Stimulated activated CD4-positive, alpha-beta T cell treated with anti-CD3 and anti-CD28 coated beads, Interleukin-2, amount 100 ng/mL, for 48 hours (primary cell): ENCODE data around the gene CPA2.
"Not testable (repeated sequence)": the region's sequence is repeated elsewhere in the genome, so short reads cannot be mapped to it uniquely, and the experiment has no call there.

Experiments used
- DNase-seq, 2 donors: peaks; one replicate each; pipeline ENCODE4 v3.0.0-alpha.2; 2020

The CPA2 gene

DNA sequence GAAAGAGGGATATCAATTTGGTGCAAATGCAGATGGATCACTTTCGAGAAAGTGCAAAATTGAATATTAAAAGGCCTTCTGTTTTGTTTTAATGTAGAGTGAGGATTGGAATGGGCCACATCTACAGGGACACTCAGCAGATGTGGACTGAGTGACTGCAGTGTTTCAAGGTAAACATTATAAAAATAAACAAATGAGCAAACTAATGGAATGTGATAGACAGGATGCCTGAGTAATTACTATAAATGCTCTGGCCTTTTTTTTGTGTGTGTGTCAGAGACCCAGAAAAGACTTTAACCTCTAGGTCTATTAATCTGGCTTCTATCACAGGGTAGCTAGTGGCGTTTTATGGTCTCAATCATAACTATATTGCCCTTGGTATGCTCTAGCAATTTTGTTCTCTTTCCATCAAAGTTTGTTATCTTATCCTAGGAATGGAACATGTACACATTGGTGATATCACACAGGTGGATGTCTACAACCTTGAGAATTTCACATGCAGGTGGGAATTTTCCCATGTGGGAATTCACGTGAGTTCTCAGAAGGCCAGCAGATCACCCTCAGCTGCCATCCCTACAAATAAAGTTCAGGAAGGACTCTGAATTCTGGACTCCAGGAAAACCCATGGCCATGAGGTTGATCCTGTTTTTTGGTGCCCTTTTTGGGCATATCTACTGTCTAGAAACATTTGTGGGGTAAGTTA, at the start of gene CPA2:
Gene CPA2, plus strand, starts transcription at position 606 of the 703 bp plus-strand sequence. Its CDS starts 19 bp downstream, at position 625.
- DNase-seq, result no peak

DNA sequence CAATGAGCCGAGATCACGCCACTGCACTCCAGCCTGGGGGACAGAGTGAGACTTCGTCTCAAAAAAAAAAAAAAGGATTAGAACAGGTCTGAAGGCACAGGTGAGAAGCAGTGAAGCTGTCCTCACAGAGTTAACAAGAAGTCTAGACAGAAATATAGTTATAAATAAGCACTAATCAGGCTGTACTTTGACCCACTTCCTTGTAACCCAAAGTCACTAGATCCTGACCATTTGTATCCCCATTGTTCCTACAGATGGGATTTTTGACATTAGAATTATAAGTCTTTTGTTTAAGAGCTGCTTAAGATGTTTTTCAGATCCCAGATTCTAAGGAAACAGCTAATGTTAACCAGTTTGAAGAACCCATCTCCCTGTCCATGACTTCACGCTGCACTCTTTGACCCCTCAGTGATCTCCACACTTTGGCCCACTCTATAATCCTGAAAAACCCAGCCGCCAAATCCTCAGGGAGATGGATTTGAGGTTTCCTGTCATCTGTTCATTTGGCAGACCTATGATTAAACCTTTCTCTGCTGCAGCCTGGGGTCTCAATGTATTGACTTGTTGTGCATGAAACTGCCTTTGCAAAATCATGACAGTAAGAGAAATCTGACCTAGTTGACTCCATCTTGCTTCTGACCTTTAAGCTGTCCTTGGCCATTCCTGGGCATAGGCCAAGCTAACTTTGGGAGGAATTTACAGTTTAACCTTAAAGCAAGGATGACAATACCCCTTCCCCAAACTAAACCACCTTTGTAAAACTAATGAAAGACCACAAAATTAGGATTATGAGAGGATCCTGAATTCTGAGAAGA, 47.6 kb upstream of the CPA2 start:
- DNase-seq, result no peak

DNA sequence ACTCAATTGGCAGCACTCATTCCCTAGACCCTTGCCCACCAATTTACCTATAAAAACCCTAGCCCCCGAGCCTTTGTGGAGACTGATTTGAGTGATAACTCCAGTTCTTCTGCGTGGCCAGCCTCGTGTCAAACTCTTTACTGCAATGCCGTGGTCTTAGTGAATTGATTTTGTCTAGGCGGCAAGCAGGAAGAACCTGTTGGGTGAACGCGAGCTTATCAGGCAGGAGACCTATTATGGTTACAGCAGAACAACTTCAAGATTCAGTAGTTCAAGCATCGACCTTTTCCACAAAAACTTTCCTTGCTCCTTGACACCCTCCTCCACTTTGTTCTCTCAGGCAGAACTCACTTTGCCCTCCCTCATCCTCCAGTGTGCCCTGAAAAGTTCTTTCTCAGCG, 46.8 kb upstream of the CPA2 start:
- DNase-seq, result no peak

DNA sequence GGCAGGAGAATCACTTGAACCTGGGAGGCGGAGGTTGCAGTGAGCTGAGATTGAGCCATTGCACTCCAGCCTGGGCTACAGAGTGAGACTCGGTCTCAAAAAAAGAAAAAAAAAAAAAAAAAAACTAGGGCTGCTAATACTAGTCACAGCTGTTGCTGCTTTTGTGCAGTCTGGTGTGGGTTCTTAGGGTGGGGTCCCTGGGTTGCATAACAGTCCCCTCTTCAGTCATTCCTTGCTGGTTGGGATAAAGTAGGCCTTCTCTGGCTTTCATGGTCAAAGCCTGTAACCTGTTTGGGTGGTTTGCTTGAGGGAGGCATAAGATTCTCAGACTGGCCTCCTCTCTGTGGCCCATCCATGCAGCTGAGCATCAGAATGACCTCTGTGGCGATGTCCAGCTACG, 44.9 kb upstream of the CPA2 start:
- no peak for DNase-seq

DNA sequence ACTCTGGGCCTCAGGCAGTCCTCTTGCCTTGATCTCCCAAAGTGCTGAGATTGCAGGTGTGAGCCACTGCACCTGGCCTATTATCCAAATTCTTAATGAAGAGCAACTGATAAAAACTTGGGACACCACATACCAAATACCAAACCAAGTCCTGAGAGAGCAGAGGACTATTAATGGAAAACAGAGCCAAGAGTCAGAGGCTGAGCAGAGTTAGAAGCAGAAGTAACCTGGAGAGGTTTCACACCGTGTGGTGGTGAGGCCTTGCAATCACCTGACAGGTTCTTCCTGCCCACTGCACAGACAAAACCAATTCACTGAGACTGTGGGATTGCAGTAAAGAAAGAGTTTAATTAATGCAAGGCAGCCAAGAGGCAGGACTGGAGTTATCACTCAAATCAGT, 43.0 kb upstream of the CPA2 start:
- no peak for DNase-seq

DNA sequence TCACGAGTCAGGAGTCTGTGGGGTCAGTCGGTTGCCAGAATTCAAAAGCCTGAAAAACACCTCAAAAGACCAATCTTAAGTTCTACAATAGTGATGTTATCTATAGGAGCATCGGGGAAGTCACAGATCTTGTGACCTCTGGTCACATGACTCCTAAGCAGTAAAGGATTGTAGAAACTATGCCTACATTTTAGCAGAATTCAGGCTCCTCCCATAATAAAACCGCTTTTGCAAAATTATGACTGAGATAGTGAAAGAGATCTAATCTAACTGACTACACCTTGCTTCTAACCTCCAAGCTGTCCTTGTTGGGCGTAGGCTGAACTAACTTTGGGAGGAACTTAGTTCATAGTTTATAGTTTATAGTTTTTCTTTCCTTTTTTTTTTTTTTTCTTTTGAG, 42.5 kb upstream of the CPA2 start:
- DNase-seq, result no peak

DNA sequence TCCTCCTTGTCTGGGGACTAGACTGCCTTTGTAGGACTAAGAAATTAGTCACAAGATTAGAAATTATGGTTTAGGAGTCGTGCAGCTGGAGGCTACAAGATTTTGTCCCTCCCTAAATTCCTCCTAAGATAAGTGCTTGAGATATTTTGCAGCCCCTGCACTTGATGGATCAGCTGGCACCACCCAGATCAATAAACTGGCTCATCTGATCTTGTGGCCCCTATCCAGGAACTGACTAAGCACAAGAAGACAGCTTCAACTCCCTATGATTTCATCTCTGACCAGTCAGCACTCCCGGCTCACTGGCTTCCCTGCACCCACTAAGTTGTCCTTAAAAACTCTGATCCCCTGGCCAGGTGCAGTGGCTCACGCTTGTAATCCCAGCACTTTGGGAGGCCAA, 41.7 kb upstream of the CPA2 start:
- not testable (repeated sequence) for DNase-seq

DNA sequence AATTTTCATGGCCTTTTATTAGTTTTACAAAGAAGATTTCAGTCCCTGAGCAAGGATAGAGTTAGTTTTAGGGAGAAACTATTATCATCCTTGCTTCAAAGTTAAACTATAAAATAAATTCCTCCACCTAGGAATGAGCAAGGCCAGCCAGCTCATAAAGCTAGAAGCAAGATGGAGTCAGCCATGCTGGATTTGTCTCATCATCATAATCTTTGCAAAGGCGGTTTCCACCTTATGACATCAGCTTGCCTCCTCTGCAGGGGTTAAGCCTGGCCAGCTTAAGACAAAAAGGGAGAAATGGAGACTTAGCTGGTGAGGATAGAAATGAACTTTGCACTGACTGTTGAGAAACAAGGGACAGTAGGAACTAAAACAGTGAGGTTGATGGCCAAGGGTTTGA, 40.3 kb upstream of the CPA2 start:
- no peak for DNase-seq

DNA sequence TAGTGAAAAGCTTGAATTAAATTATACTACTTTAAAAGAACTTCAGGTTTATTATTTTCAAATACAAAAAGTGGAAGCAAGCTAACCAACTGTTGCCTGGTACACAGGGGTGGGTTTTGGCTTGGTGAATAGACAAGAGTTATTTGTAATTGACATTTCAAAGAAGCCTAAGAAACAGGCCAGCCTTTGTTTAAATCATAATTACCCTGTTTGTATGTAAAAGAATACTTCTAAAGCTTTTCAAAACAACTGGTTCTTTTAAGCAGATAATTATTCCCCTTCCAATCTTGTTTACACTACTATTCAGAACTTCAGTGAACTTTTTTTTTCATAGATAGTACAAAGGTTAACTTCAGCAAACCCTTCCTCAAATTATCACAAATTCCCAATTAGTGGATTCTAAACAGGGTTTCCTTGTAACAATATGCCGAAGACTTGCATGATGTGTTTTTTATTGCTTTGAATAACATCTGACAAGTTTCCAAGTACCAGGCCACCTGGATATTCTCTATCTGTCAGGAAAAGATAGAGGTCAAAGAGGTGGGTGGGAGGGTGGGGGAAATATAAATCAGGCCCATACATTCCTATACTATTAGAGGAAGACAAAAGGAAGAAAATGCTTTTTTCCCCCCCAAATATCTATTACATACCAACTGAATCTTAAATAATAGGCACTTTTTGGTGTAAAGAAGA, 38.6 kb upstream of the CPA2 start:
- DNase-seq, result no peak

DNA sequence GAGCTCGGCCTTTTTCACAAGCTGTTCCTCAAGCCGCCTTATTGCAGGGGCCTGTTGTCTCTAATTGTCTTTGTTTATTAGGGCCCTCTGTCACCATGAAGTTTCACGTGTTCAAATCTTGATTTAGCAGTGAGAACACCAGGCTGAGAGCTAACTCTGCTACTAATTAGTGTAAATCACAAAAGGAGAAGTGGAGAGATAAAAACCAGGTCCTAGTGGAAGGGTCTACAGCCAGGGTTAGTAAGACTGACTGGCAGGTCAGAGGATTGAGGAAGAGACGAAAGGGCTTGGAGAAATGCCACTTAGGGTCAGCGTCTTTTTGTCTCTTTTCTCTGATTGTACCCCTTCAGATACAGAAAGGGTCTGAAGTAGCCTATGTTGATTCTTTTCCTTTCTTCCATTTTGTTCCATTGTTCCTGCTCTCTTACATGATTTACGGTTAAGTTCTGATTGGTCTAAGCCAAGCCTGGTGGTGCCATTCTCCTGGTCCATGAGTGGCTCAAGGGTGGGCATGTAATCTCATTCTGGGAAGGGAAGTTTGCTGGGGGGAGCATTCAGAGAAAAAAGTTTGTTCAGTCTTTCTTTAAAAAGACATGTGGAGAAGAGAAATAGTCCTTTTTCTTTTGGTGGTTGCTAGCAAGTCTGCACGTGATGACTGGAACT, 37.7 kb upstream of the CPA2 start:
- DNase-seq, result no peak

DNA sequence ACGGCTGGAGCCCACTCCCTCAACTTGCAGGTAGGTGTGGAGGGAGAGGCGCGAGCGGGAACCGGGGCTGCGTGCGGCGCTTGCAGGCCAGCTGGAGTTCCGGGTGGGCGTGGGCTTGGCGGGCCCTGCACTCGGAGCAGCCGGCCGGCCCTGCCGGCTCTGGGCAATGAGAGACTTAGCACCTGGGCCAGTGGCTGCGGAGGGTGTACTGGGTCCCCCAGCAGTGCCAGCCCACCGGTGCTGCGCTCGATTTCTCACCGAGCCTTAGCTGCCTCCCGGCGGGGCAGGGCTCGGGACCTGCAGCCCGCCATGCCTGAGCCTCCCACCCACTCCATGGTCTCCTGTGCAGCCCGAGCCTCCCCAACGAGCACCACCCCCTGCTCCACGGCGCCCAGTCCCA, 36.7 kb upstream of the CPA2 start:
- DNase-seq, result not testable (repeated sequence)

DNA sequence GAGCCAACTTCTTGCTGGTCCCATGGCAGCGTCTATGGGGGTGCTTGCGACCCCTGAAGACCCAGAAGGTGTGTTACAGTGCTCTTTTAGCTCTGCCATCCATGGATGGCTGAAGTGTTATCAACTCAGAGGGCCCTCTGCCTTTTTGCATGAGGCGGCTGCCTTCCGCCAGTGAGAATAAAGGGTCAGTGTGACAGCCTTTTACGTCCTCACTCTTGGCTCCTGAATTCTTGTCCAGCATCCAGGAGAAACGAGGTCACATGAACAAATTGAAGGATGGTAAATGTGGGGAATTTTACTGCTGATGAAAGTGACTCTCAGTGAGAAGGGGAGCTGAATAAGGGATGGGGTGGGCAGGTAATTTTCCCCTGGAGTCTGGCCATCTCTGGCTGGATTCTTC, 34.9 kb upstream of the CPA2 start:
- DNase-seq, result no peak

DNA sequence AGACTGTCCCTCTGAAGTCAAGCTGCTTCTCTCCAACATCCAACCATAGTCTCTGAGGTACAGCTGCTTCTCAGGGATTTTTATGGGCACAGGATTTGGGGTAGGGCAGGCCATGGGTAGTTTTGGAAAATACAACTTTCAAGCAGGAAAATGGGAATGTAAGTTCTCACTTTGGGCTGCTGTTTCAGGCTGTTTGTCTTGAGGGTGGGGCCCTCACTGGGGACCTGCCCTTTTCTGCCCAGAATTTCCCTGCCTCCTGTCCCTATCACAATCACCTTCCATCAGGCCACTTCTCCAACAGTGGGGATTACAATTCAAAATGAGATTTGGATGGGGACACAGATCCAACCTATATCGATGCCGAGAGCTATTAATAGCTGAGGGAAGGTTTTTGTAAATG, 34.5 kb upstream of the CPA2 start:
- DNase-seq, result no peak

DNA sequence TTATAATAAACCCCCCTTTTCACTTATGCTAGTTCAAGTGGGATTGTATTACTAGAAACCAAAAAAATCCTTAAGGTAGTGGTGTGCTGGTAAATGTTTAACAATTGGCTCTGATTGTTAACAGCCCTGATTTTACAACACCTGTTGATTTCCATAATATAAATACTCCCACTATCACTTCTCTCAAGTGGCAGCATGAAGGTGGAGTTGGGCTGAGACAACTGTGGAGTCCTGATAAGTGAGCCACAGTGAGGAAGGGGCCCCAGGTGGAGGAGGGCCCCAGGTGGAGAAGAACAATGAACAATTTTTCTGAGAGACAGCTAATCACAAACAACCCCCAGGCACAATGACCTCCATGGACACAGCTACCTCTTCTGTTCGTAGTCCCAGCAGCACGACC, 32.6 kb upstream of the CPA2 start:
- no peak for DNase-seq

DNA sequence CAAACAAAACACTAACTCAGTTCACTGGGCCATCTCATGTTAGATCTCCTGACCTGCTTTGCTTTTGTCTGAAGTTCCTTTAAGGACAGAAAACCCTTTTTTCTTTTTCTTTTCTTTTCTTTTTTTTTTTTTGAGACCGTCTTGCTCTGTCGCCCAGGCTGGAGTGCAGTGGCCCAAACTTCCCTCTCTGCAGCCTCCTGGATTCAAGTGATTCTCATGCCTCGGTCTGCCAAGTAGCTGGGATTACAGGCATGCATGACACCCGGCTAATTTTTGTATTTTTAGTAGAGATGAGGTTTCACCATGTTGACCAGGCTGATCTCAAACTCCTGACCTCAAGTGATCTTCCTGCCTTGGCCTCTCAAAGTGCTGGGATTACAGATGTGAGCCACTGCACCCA, 30.3 kb upstream of the CPA2 start:
- DNase-seq, result not testable (repeated sequence)

DNA sequence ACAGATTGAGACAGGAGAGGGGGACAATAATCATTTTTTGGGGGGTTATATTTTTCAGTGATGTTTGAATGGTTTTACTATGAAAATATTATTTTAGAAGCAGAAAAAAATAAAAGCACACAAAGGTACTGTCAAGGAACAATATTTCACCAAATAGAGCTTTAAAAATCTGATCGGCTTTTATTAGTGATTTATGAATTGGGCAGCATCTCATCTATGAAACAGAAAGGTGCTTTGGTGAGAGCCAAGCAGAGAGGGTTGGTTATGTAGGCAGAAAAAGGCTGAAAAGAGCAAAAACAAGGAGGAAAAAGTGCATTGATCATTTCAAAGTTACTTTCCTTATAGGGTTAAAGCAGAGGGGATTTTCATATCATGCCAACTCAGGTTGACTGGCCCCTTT, 26.4 kb upstream of the CPA2 start:
- no peak for DNase-seq

DNA sequence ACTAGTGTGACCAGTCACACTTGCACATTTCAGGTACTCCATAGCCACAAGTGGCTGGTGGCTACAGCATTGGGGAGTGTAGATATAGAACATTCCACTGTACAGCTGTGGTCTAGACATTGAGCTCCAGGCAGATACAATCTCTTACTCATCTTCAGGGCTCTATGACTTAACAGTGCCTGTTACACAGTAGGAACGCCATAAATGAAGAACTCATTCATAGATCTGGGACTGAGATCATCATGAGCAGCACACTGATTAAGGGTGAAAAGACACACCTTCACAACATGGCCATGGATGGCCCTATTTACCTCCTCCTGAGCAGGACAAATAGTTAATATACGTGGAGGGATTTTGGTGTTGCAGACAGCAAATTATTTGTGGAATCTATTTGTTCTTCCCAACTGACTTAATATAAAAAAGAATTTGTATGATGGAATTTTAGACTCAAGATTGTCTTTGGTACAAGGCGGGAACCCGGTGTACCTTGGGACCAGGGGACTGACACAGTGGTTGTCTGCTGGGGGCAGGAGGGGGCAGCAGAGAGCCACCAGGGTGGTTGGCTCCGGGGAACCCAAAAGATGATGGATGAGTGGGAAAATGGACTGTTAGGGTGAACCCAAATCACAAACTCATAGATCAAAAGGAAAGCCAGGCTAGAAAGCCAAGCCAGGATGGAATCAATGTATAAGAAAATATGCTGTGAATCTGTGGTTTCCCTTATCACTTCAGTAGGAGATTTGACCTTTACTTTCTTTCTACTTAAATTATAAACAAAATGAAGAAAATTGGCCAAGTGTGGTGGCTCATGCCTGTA, 24.3 kb upstream of the CPA2 start:
- peak; percentile 55 to 62 for DNase-seq

DNA sequence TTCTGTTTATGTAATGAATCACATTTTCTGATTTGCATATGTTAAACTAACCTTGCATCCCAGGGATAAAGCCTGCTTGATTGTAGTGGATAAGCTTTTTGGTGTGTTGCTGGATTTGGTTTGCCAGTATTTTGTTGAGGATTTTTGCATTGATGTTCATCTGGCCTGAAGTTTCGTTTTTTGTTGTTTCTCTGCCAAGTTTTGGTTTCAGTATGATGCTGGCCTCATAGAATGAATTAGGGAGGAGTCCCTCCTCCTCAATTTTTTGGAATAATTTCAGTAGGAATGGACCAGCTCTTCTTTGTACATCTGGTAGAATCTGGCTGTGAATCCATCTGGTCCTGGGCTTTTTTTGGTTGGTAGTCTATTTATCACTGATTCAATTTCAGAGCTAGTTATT, 23.2 kb upstream of the CPA2 start:
- not testable (repeated sequence) for DNase-seq

DNA sequence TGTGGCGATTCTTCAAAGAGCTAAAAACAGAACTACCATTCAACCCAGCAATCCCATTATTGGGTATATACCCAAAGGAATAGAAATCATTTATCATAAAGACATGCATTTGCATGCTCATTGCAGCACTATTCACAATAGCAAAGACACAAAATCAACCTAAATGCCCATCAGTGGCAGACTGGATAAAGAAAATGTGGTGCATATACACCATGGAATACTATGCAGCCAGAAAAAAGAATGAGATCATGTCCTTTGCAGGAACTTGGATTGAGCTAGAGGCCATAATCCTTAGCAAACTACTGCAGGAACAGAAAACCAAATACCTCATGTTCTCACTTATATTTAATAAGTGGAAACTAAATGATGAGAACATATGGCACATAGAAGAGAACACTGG, 20.2 kb upstream of the CPA2 start:
- not testable (repeated sequence) for DNase-seq

DNA sequence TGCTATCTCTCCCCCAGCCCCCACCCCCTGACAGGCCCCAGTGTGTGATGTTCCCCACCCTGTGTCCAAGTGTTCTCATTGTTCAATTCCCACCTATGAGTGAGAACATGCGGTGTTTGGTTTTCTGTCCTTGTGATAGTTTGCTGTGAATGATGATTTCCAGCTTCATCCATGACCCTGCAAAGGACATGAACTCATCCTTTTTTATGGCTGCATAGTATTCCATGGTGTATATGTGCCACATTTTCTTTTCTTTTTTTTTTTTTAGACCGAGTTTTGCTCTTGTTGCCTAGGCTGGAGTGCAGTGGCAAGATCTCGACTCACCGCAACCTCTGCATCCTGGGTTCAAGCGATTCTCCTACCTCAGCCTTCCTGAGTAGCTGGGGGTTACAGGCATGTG, 17.8 kb upstream of the CPA2 start:
- not testable (repeated sequence) for DNase-seq

DNA sequence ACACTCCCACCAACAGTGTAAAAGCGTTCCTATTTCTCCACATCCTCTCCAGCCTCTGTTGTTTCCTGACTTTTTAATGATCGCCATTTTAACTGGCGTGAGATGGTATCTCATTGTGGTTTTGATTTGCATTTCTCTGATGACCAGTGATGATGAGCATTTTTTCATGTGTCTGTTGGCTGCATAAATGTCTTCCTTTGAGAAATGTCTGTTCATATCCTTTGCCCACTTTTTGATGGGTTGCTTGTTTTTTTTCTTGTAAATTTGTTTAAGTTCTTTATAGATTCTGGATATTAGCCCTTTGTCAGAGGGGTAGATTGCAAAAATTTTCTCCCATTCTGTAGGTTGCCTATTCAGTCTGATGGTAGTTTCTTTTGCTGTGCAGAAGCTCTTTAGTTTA, 17.0 kb upstream of the CPA2 start:
- DNase-seq, result not testable (repeated sequence)

DNA sequence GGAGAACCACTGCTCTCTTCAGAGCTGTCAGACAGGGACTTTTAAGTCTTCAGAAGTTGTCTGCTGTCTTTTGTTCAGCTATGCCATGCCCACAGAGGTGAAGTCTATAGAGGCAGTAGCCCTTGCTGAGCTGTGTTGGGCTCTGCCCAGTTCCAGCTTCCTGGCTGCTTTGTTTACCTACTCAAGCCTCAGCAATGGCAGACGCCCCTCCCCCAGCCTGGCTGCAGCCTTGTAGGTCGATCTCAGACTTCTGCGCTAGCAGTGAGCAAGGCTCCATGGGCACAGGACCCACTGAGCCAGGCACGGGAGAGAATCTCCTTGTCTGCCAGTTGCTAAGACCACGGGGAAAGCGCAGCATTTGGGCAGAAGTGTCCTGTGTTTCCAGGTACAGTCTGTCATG, 12.1 kb upstream of the CPA2 start:
- no peak for DNase-seq
